ENCODE results near the gene PYCR2. TPM values are rescaled to one million over a fixed set of nuclear protein-coding genes. Genes with fewer than 3 reads are reported as not detected.
A peak's percentile ranks its signal among the peaks of the same experiment; 100 is the strongest.

Gene PYCR2
- total and polyA plus RNA-seq, 2 of the 8 experiments (the other 6 are each of a cell fraction or from before 2014, with no cell fraction given), result 79.3 to 84.6 TPM

GRCh38 chr1:225881959-225882693 lies 41.9 kb downstream of the PYCR2 start, which contains the start of gene TMEM63A (continued):
- no peak for TF ChIP-seq SUZ12 (IDR thresholded peaks at IDR 0.05; ENCODE audit: low read length)
- TF ChIP-seq USF2 (IDR thresholded peaks at IDR 0.05; ENCODE audit: low read length), result no peak
- TF ChIP-seq TAF7 (optimal IDR thresholded peaks at IDR 0.05; ENCODE audit: borderline replicate concordance, low read depth, low read length), result peak; percentile 46
- peak in 1 of 2 experiments; percentile 23; a peak in 1 of 3 replicates for TF ChIP-seq EP300 (IDR thresholded peaks at IDR 0.05; ENCODE audit: borderline replicate concordance in 1 of 2, low read depth in 2 of 2, low read length in 2 of 2)
- no peak for TF ChIP-seq EGR1 (IDR thresholded peaks at IDR 0.05; ENCODE audit: borderline replicate concordance, low read depth, low read length)
- no peak for TF ChIP-seq GABPA (IDR thresholded peaks at IDR 0.05; ENCODE audit: borderline replicate concordance, insufficient read depth, low read length)
- peak; percentile 51 for TF ChIP-seq MAX (IDR thresholded peaks at IDR 0.05)
- TF ChIP-seq CTBP2 (IDR thresholded peaks at IDR 0.05; ENCODE audit: borderline replicate concordance, insufficient read depth, insufficient read length, low read length), result no peak
- no peak for TF ChIP-seq NANOG (IDR thresholded peaks at IDR 0.05; ENCODE audit: insufficient read depth, low read depth, low read length, poor library complexity, severe bottlenecking)
